ENCODE measurements around the gene LRRC7. TPM values are rescaled to one million over a fixed set of nuclear protein-coding genes. Genes with fewer than 3 reads are reported as not detected.

LRRC7 gene
- total and polyA plus RNA-seq, 2 of the 8 experiments (the other 6 are each of a cell fraction or from before 2014, with no cell fraction given): 0.03 to 0.17 TPM

GRCh38 chr1:69589799-69590198 lies 22.1 kb downstream of the LRRC7 start:
- H3K4me1 ChIP-seq (replicated peaks in 1 of 4; ENCODE audit: control insufficient read depth in 3 of 4, insufficient read depth in 4 of 4, low read length in 3 of 4): no peaks in the 10 kb centered on the region
- H2AK5ac ChIP-seq (ENCODE audit: low read depth, low read length): no peak overlapping the region
- no peak overlapping the region for H3K23ac ChIP-seq (ENCODE audit: insufficient read length)
- no peak overlapping the region for H2BK120ac ChIP-seq (replicated peaks; ENCODE audit: low read depth, low read length)
- TF ChIP-seq CBX5 (IDR thresholded peaks at IDR 0.05; ENCODE audit: low read depth, low read length): no peak
- no peak for TF ChIP-seq POLR2AphosphoS5 (IDR thresholded peaks at IDR 0.05; ENCODE audit: low read depth, low read length)
- no peak for TF ChIP-seq SAP30 (IDR thresholded peaks at IDR 0.05; ENCODE audit: insufficient read depth, insufficient replicate concordance, low read length)
- TF ChIP-seq NANOG (IDR thresholded peaks at IDR 0.05; ENCODE audit: insufficient read depth, low read depth, low read length, poor library complexity, severe bottlenecking): no peak
- no peak for TF ChIP-seq NRF1 (IDR thresholded peaks at IDR 0.05; ENCODE audit: low read depth, low read length)
- TF ChIP-seq SIN3A (conservative IDR thresholded peaks at IDR 0.05 in 1 of 2, IDR thresholded peaks at IDR 0.05 in 1 of 2; ENCODE audit: low read depth in 1 of 2, low read length in 2 of 2): no peak
- TF ChIP-seq HDAC2 (IDR thresholded peaks at IDR 0.05; ENCODE audit: borderline replicate concordance in 1 of 2, low read depth in 2 of 2, low read length in 2 of 2): no peak
- no peak for TF ChIP-seq SP2 (IDR thresholded peaks at IDR 0.05; ENCODE audit: low read length)
- no peak for TF ChIP-seq POLR2A (IDR thresholded peaks at IDR 0.05; ENCODE audit: control extremely low read depth in 1 of 2, low read depth in 2 of 2, low read length in 2 of 2)
- no peak overlapping the region for H2AFZ ChIP-seq (ENCODE audit: low read length)
- H2BK5ac ChIP-seq (ENCODE audit: low read depth, low read length): no peak overlapping the region
- 84% methylated on average over 1 of the region's 1 CpG; no CpG with 5 or more reads in 1 of the 2 experiments for WGBS, 2 experiments (ENCODE audit: extremely low coverage in 1 of 2, insufficient coverage in 1 of 2, insufficient read length in 1 of 2, insufficient replicate concordance in 2 of 2, low coverage in 1 of 2, low lambda C conversion rate in 2 of 2, missing lambda C conversion rate in 1 of 2)
- peaks cover 0 to 1% (median 0%) of the 10 kb centered on the region in 4 experiments; a peak in 1 of 7 replicates for H3K27me3 ChIP-seq (replicated peaks in 1 of 4; ENCODE audit: control insufficient read depth in 3 of 4, extremely low read depth in 1 of 4, insufficient read depth in 3 of 4, low read length in 3 of 4)
- CTCF ChIA-PET (ENCODE audit: partially characterized antibody): no interaction called here
- H3K56ac ChIP-seq (replicated peaks; ENCODE audit: insufficient read length, low read depth, low read length): no peak overlapping the region
- H3K18ac ChIP-seq (ENCODE audit: extremely low read depth, low read length): no peak overlapping the region
- no peak overlapping the region for H3K9ac ChIP-seq (replicated peaks in 1 of 4; ENCODE audit: extremely low read depth in 1 of 4, low read depth in 3 of 4, low read length in 3 of 4)
- H3K4me2 ChIP-seq (ENCODE audit: insufficient read depth in 1 of 2, low read depth in 2 of 2, low read length in 2 of 2): no peak overlapping the region
- no peak overlapping the region for H3K27ac ChIP-seq (ENCODE audit: low read depth, low read length)
- H3K4ac ChIP-seq (replicated peaks; ENCODE audit: insufficient read length, low read depth, low read length): no peak overlapping the region
- H3K36me3 ChIP-seq (ENCODE audit: control insufficient read depth in 2 of 4, insufficient read depth in 4 of 4, low read length in 3 of 4): no peaks in the 10 kb centered on the region
- H3K14ac ChIP-seq (ENCODE audit: insufficient read length): no peak overlapping the region
- no peak overlapping the region for H2BK12ac ChIP-seq (ENCODE audit: low read depth, low read length)
- no peaks in the 10 kb centered on the region; the same call in 1 of the 2 replicates for H3K23me2 ChIP-seq (ENCODE audit: low read depth, low read length)
- no peaks in the 10 kb centered on the region for H3K9me3 ChIP-seq (ENCODE audit: insufficient read depth in 2 of 2, low read depth in 1 of 2, low read length in 1 of 2)
- H3K79me2 ChIP-seq (ENCODE audit: control insufficient read depth in 1 of 2, insufficient read depth in 2 of 2, low read length in 2 of 2): no peaks in the 10 kb centered on the region
- H4K20me1 ChIP-seq (replicated peaks in 1 of 2; ENCODE audit: control insufficient read depth in 1 of 2, insufficient read depth in 2 of 2, low read length in 2 of 2): no peaks in the 10 kb centered on the region
- DNase-seq (ENCODE audit: low read depth in 1 of 2, low spot score in 2 of 2) (no peak), FAIRE-seq (no peak)
- no peak overlapping the region for H3K4me3 ChIP-seq (ENCODE audit: extremely low read depth in 1 of 4, insufficient read depth in 2 of 4, low read depth in 3 of 4, low read length in 4 of 4)
- no peak overlapping the region for H4K91ac ChIP-seq (replicated peaks; ENCODE audit: insufficient read length, low read length)
- no peak overlapping the region for H2BK20ac ChIP-seq (ENCODE audit: low read length)
- H2BK15ac ChIP-seq (ENCODE audit: low read length): no peak overlapping the region
- H3K79me1 ChIP-seq (ENCODE audit: low read depth, low read length): no peaks in the 10 kb centered on the region
- H4K8ac ChIP-seq (ENCODE audit: extremely low read depth, insufficient read depth, low read length): no peak overlapping the region
- H4K5ac ChIP-seq (ENCODE audit: insufficient read length, low read depth, low read length): no peak overlapping the region
- POLR2A ChIA-PET (ENCODE audit: partially characterized antibody): no interaction called here
